Breast epithelium (tissue), 3 donors: ENCODE data around the gene MYL12A.
A peak's percentile ranks its signal among the peaks of the same experiment; 100 is the strongest.

ENCODE experiments used
- POLR2A ChIP-seq: fragments of 450-650 bp; IDR thresholded peaks from one replicate; pipeline ENCODE4 v1.6.1; 2016; ENCODE audit warnings: antibody characterized with exemption, mild to moderate bottlenecking, moderate library complexity
- TF ChIP-seq, protein P1 (sequence below), 3 donors: fragments of 450-650 bp; IDR thresholded peaks; one replicate each; pipeline ENCODE4 v1.5.1; 2016 to 2017; ENCODE audit warnings: antibody characterized with exemption in 3 of 3, mild to moderate bottlenecking in 3 of 3, moderate library complexity in 3 of 3

GRCh38 chr18:3261373-3262233 lies 14.0 kb downstream of the MYL12A start, which contains the start of gene MYL12B:
- TF ChIP-seq, protein P1, sequence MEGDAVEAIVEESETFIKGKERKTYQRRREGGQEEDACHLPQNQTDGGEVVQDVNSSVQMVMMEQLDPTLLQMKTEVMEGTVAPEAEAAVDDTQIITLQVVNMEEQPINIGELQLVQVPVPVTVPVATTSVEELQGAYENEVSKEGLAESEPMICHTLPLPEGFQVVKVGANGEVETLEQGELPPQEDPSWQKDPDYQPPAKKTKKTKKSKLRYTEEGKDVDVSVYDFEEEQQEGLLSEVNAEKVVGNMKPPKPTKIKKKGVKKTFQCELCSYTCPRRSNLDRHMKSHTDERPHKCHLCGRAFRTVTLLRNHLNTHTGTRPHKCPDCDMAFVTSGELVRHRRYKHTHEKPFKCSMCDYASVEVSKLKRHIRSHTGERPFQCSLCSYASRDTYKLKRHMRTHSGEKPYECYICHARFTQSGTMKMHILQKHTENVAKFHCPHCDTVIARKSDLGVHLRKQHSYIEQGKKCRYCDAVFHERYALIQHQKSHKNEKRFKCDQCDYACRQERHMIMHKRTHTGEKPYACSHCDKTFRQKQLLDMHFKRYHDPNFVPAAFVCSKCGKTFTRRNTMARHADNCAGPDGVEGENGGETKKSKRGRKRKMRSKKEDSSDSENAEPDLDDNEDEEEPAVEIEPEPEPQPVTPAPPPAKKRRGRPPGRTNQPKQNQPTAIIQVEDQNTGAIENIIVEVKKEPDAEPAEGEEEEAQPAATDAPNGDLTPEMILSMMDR (IDR thresholded peaks at IDR 0.05) = peak in 2 of 3 donors; percentile 20 to 28
- TF ChIP-seq POLR2A = peak; percentile 90
